ENCODE results near the gene TSNAXIP1. TPM values are rescaled to one million over a fixed set of nuclear protein-coding genes. Genes with fewer than 3 reads are reported as not detected.

The TSNAXIP1 gene
- total and polyA plus RNA-seq, 9 of the 15 experiments (the other 6 are each of a cell fraction or from before 2014, with no cell fraction given) = 0.03 to 0.24 (median 0.11) TPM; not detected in 4

- TF ChIP-seq, protein P1, sequence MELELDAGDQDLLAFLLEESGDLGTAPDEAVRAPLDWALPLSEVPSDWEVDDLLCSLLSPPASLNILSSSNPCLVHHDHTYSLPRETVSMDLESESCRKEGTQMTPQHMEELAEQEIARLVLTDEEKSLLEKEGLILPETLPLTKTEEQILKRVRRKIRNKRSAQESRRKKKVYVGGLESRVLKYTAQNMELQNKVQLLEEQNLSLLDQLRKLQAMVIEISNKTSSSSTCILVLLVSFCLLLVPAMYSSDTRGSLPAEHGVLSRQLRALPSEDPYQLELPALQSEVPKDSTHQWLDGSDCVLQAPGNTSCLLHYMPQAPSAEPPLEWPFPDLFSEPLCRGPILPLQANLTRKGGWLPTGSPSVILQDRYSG (tag; conservative IDR thresholded peaks at IDR 0.05; ENCODE audit: low read depth) = no peak
- TF ChIP-seq PKNOX1 (IDR thresholded peaks at IDR 0.05) (no peak), CHCHD3 (CRISPR knock-in tag; IDR thresholded peaks at IDR 0.05) (no peak), TCFL5 (CRISPR knock-in tag; conservative IDR thresholded peaks at IDR 0.05) (no peak), SMARCC2 (IDR thresholded peaks at IDR 0.05; ENCODE audit: low read depth) (no peak), HDAC2 (IDR thresholded peaks at IDR 0.05) (no peak), GTF2A2 (tag; IDR thresholded peaks at IDR 0.05) (no peak), FOXA3 (CRISPR knock-in tag; conservative IDR thresholded peaks at IDR 0.05 in 1 of 2, IDR thresholded peaks at IDR 0.05 in 1 of 2) (no peak), L3MBTL2 (IDR thresholded peaks at IDR 0.05) (no peak), CBX5 (IDR thresholded peaks at IDR 0.05; ENCODE audit: borderline replicate concordance, low read depth) (no peak), MYC (IDR thresholded peaks at IDR 0.05; ENCODE audit: low read depth, low read length) (peak; percentile 56; the same call in 1 of the 2 replicates), MYC (CRISPR knock-in tag; IDR thresholded peaks at IDR 0.05; ENCODE audit: borderline replicate concordance, low read depth) (no peak), HLTF (IDR thresholded peaks at IDR 0.05) (no peak), ZNF740 (CRISPR knock-in tag; IDR thresholded peaks at IDR 0.05) (no peak), ZNF740 (tag; IDR thresholded peaks at IDR 0.05) (no peak), JUN (IDR thresholded peaks at IDR 0.05; ENCODE audit: borderline replicate concordance, low read depth, low read length) (no peak), JUN (CRISPR knock-in tag; IDR thresholded peaks at IDR 0.05; ENCODE audit: borderline replicate concordance) (no peak), RBM39 (optimal IDR thresholded peaks at IDR 0.05; ENCODE audit: low read depth, low read length) (no peak), ZNF696 (CRISPR knock-in tag; conservative IDR thresholded peaks at IDR 0.05) (no peak), POLR2B (IDR thresholded peaks at IDR 0.05; ENCODE audit: low read depth, partially characterized antibody) (no peak), ZNF584 (CRISPR knock-in tag; IDR thresholded peaks at IDR 0.05; ENCODE audit: low read depth) (no peak), SMC3 (conservative IDR thresholded peaks at IDR 0.05; ENCODE audit: insufficient read depth, low read depth, low read length) (peak; percentile 49; the same call in 1 of the 2 replicates), ZBTB1 (CRISPR knock-in tag; IDR thresholded peaks at IDR 0.05; ENCODE audit: borderline replicate concordance, low read depth) (no peak)
- TF ChIP-seq, protein P2, sequence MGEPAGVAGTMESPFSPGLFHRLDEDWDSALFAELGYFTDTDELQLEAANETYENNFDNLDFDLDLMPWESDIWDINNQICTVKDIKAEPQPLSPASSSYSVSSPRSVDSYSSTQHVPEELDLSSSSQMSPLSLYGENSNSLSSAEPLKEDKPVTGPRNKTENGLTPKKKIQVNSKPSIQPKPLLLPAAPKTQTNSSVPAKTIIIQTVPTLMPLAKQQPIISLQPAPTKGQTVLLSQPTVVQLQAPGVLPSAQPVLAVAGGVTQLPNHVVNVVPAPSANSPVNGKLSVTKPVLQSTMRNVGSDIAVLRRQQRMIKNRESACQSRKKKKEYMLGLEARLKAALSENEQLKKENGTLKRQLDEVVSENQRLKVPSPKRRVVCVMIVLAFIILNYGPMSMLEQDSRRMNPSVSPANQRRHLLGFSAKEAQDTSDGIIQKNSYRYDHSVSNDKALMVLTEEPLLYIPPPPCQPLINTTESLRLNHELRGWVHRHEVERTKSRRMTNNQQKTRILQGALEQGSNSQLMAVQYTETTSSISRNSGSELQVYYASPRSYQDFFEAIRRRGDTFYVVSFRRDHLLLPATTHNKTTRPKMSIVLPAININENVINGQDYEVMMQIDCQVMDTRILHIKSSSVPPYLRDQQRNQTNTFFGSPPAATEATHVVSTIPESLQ (CRISPR knock-in tag; IDR thresholded peaks at IDR 0.05) = no peak
- TF ChIP-seq, protein P3, sequence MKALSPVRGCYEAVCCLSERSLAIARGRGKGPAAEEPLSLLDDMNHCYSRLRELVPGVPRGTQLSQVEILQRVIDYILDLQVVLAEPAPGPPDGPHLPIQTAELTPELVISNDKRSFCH (CRISPR knock-in tag; IDR thresholded peaks at IDR 0.05) = no peak
- TF ChIP-seq, protein P3 (tag; IDR thresholded peaks at IDR 0.05) = no peak
Measured at GRCh38 chr16:67865318-67865717, 58.6 kb downstream of the TSNAXIP1 start (continued).

Data from K562 (cell line).